Bronchial epithelial cell (primary cell): ENCODE data around the gene NUP93. TPM values are rescaled to one million over a fixed set of nuclear protein-coding genes. Genes with fewer than 3 reads are reported as not detected.

Experiments
- DNase-seq: peaks from one replicate; pipeline ENCODE4 v3.0.0-alpha.2; 2010; ENCODE audit warnings: low read depth
- FAIRE-seq: peaks from 2 replicates; lab custom pipeline; 2011; peaks lifted over from hg19 to GRCh38; lab: Jason Lieb, UNC
- H3K27me3 ChIP-seq: 2 replicates; pipeline ENCODE4 v1.5.1; 2011; ENCODE audit warnings: low read length; ENCODE audit not compliant: control insufficient read depth, insufficient read depth
- H3K36me3 ChIP-seq: 2 replicates; pipeline ENCODE4 v1.5.1; 2011; ENCODE audit warnings: low read length; ENCODE audit not compliant: control insufficient read depth, insufficient read depth
- H3K4me3 ChIP-seq: 2 replicates; pipeline ENCODE4 v1.5.1; 2011; ENCODE audit warnings: mild to moderate bottlenecking, low read depth, low read length, control low read depth
- total RNA-seq: library from RNA; depleted of rRNA; stranded (reverse); fragments of >200 nt; gene quantifications from 2 replicates; pipeline ENCODE4 v1.2.1, GENCODE V29; 2014
- TF ChIP-seq, protein P1 (sequence below): IDR thresholded peaks from 2 replicates; pipeline ENCODE4 v1.5.1; 2011; ENCODE audit warnings: mild to moderate bottlenecking, moderate library complexity, low read length, control low read depth, inconsistent platforms; ENCODE audit not compliant: insufficient read depth, severe bottlenecking

The NUP93 gene
- total RNA-seq, 1 donor from 2014 or later, result 47.4 TPM

DNA sequence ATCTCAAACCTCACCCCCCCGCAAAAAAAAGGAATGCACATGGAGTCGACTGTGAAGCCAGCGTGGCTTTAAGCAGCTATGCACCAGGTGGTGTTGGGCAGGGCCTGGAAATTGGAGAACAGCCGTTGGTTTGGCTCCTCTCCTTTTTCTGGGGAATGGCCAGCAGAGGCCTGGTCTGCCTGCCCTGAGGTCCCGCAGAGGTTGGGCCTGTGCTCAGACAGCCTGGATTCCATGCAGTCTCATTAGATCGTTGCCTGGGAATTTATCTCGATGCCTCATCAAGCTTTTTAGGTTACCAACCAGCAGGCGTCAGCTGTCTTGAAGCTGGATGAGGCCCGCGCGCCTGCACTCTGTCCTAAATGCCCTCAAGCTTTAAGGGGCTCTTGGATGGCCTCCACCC is 144.9 kb downstream of the NUP93 start:
- DNase-seq (no peak), FAIRE-seq (no peak)
- TF ChIP-seq, protein P1, sequence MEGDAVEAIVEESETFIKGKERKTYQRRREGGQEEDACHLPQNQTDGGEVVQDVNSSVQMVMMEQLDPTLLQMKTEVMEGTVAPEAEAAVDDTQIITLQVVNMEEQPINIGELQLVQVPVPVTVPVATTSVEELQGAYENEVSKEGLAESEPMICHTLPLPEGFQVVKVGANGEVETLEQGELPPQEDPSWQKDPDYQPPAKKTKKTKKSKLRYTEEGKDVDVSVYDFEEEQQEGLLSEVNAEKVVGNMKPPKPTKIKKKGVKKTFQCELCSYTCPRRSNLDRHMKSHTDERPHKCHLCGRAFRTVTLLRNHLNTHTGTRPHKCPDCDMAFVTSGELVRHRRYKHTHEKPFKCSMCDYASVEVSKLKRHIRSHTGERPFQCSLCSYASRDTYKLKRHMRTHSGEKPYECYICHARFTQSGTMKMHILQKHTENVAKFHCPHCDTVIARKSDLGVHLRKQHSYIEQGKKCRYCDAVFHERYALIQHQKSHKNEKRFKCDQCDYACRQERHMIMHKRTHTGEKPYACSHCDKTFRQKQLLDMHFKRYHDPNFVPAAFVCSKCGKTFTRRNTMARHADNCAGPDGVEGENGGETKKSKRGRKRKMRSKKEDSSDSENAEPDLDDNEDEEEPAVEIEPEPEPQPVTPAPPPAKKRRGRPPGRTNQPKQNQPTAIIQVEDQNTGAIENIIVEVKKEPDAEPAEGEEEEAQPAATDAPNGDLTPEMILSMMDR, result no peak
- Histone ChIP-seq H3K27me3 (no peaks in the 10 kb centered on the region), H3K4me3 (no peak overlapping the region), H3K36me3 (no peaks in the 10 kb centered on the region)

DNA sequence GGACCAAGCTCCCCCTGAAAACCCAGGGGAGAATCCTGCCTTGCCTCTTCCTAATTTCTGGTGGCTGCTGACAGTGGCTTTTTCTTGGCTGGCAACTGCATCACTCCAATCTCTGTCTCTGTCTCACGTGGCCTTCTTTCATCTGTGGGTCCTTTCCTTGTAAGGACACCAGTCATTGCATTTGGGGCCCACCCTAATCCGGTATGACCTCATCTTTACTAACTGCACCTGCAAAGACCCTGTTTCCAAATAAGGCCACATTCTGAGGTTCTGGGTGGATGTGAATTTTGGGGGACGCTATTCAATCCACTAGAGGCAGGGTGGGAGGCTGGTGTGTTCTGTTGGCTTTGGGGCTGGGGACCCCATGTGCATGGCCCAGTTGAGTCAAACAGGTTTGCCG is 146.1 kb downstream of the NUP93 start:
- TF ChIP-seq, protein P1, result no peak
- H3K36me3 ChIP-seq, result no peaks in the 10 kb centered on the region
- FAIRE-seq, result no peak

DNA sequence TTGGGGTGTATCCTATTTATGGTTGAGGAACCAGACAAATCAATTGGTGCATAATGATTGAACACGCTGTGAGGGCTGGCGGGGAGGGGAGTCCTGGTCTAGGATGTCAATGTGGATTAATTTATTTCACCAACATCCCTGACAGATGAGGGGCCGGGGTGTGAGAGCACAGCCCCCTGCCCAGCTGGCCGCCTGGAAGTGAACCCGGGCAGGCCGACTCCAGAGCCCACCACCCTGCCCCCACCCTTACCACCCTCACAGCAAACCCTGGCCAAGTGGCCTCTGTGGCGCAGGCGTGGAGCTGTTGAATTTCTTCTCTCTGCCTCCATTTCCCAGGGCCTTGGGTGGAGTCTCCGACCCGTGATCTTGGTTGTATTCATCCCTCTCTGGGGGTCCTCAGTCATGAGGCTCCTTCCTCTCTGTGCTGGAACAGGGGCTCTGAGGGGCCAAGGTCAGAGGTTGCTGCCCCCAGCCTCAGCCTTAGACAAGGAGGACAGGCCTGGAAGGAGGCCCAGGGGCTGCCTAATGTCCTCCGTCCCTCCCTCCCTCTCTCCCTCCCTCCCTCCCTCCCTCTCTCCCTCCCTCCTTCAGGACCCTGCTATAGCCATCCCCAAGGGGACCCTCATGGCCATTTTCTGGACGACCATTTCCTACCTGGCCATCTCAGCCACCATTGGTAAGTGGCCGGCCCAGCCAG is 147.7 kb downstream of the NUP93 start:
- Histone ChIP-seq H3K4me3 (no peak overlapping the region), H3K36me3 (no peaks in the 10 kb centered on the region), H3K27me3 (no peaks in the 10 kb centered on the region)
- TF ChIP-seq, protein P1, result no peak
- no peak for FAIRE-seq
- no peak for DNase-seq

More for the DNA sequence above, 146.1 kb downstream of the NUP93 start:
- Histone ChIP-seq H3K27me3 (no peaks in the 10 kb centered on the region), H3K4me3 (no peak overlapping the region)
- no peak for DNase-seq

DNA sequence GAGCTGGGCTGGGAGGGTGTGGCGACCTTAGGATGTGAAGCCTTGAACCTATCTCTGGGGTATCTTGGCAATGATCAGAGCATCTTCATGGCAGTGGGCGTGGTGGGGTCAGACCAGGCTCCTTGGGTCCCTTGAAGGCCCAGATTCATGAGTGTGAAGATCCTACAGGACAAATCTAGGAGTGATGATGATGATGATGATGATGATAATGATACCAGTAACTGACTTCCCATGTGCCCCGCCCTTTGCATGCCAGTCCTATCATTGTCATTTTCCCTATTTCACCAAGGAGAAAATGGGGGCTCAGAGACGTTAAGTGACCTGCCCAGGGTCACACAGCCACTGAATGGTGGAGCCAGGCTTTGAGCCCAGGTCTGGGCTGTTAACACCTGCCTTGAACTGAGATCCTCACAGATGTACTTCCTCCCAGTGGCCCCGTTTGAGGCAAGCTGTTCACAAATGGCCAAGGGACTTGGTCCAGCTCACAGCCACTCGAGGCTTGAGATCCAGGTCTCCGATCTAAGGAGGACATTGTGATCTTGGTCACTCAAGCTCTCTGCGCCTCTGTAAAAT is 148.4 kb downstream of the NUP93 start:
- no peak for DNase-seq
- FAIRE-seq, result no peak

GRCh38 chr16:56879276-56879675 is 149.3 kb downstream of the NUP93 start:
- H3K27me3 ChIP-seq, result no peaks in the 10 kb centered on the region
- DNase-seq (no peak), FAIRE-seq (no peak)
- H3K4me3 ChIP-seq, result no peak overlapping the region
- no peaks in the 10 kb centered on the region for H3K36me3 ChIP-seq
- TF ChIP-seq, protein P1, result no peak

More for the DNA sequence above, 148.4 kb downstream of the NUP93 start:
- Histone ChIP-seq H3K4me3 (no peak overlapping the region), H3K36me3 (no peaks in the 10 kb centered on the region), H3K27me3 (no peaks in the 10 kb centered on the region)
- TF ChIP-seq, protein P1, result no peak
